DMS114 treated with DMSO at 0.1 percent for 48 hours (cell line): ENCODE measurements around the gene MT3.
"Not testable (repeated sequence)": the region's sequence is repeated elsewhere in the genome, so short reads cannot be mapped to it uniquely, and the experiment has no call there.

Experiments used
- DNase-seq: peaks from one replicate; lab custom pipeline; 2025; ENCODE audit not compliant: unreplicated experiment; lab: John Stamatoyannopoulos, UW

MT3 gene

DNA sequence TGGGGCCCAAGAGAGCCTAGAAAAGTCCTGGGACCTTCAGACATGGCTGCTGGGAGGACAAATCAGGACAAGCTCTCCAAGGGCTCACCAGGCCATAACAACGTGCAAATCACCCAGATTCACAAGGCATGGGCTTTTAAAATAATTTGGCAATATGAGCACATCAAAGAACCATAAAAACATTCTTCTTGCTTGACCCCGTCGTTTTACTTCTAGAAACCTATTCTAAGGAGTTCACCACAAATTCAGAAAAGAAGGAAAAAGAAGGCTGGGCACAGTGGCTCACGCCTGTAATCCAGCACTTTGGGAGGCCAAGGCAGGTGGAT is 12.1 kb upstream of the MT3 start:
- no peak for DNase-seq

- DNase-seq, result no peak
These were observed 8.8 kb upstream of the MT3 start for GRCh38 chr16:56580391-56581048.

DNA sequence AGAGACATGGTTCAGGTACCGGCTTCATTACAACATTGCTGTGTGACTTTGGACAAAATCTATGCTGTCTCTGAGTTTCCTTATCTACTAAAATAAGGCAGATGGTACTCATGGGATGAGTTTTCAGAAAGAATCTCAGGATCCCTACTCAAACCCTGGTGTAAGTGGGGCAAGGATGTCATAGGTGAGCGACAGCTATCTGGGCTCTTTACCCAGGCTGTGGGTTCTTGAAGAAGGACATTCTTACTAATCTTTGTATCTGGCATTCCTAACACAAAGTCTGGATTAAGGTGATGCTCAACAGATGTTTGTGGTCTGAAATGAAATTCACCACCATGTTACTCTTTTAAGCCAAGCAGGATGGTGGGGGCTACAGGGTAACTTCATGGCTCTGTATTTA is 6.4 kb upstream of the MT3 start:
- DNase-seq, result not testable (repeated sequence)

DNA sequence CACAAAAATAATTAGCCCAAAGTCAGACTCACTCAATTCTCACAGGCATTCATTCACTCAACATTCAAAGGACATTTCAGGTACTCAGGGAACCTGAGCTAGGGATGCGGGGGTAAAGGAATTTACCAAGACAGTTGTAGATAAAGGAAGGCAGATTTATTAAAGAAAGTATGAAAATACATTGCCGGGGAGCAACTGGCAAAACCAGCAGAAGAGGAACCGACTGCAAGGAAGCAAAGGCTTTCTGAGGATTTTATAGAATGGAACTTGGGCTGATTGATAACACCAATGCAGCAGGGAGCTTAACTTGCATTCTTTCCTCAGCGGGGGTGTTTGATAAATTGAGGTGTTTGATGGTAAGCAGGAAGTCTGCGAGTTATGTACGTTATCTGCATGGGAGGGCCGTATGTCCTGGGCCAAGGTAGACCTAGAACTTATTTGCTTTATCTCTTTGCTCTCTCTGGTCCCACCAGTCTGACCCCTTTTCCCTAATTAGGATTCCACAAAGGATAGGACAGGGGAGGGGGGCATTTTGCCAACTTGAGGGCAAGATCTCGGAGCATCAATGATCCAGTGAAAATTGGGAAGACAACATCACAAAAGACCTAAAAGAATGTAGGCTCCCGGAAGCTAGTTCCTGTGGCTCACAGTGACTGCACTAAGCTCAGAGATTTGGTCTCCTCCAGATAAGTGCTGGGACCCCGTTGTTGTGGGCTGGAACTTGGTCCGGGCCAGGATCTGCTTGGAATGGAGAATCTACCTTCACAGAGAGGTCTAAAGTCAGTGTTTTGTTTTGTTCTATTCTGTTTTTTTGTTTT is 5.8 kb upstream of the MT3 start:
- no peak for DNase-seq

DNA sequence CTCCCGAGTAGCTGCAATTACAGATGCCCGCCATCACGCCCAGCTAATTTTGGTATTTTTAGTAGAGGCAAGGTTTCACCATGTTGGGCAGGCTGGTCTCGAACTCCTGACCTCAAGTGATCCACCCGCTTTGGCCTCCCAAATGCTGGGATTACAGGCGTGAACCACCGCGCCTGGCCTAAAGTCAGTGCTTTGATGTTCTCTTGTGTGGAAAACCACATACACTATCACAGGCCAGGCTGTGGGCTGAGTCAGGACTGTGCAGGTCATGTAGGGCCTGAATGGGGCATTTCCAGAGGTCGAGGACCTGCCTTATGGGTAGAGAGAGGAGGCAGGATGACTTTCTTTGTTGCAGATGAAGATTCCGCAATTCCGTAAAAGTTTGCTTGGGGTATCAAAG is 5.1 kb upstream of the MT3 start:
- no peak for DNase-seq

- no peak for DNase-seq
These were observed 567 bp upstream of the MT3 start for GRCh38 chr16:56588781-56589140.

- no peak for DNase-seq
These were observed 2.2 kb downstream of the MT3 start for GRCh38 chr16:56591377-56592060.

DNA sequence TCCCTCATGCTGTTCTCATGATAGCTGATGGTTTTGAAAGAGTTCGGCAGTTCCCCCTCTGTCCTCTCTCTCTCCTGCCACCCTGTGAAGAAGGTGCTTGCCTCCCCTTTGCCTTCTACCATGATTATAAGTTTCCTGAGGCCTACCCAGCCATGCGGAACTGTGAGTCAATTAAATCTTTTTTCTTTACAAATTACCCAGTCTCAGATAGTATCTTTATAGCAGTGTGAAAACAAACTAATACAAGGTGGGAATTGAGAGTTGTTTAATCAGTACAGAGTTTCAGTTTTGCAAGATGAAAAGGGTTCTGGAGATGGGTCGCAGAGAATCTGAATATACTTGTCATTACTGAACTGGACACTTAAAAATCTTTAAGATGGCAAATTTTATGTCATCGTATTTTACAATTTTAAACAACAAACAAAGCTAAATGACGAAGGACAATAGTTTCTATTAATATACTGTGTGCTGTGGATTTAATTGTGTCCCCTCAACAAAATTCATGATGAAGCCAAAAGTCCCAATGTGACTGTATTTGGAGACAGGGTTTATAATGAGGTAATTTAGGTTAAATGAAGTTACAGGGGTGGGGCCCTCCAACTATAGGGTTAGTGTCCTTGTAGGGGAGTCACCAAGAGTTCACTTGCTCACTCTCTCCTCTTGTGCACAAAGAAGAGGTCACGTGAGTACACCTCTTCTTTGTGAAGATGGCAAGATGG is 4.4 kb downstream of the MT3 start:
- DNase-seq, result no peak

GRCh38 chr16:56594292-56594619 is 4.9 kb downstream of the MT3 start:
- no peak for DNase-seq

DNA sequence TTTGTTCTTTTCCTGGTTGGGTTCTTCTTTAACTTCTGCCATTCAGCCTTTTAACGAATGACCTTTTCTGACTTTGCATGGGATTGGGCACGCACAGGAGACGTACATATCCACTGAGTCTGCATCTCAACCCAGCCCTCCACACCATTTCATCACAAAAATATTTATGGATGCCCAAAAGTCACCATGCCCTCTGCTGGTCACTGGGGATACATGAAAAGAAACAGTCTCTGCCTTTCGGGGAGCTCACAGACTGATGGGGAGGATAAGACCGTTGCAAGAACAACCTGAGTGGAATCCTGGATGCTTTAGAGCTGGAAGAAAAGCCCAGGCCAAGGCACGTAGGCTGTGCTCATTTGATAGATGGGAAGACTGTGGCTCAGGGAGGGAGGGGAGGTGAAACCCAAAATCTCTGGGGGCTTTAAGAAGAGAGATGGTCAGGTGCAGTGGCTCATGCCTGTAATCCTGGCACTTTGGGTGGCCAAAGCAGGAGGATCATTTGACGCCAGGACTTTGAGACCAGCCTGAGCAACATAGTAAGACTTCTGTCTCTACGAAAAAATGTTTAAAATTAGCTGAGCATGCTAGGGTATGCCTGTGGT is 11.2 kb downstream of the MT3 start:
- DNase-seq, result peak; percentile 24

GRCh38 chr16:56601325-56601724 is 12.0 kb downstream of the MT3 start:
- DNase-seq, result no peak

DNA sequence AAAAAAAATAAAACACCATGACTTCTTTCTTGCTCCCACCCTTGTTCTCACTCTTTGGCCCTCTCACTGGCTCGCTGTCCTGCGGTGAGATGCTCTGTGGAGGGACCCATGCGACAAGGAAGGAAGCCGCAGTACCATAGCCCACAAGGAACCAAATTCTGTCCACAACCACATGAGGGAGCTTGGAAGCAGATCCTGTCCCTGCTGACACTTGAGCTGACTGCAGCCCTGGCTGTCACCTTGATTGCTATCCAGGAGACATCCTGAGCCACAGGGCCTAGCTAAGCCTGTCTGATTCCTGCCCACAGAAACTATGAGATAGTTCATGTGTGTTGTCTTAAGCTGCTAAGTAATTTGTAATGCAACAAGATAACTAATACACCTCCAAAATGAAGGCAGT is 14.3 kb downstream of the MT3 start:
- peak; percentile 58 for DNase-seq

GRCh38 chr16:56604966-56605365 is 15.6 kb downstream of the MT3 start:
- no peak for DNase-seq

- no peak for DNase-seq
These were observed 16.1 kb downstream of the MT3 start for GRCh38 chr16:56605475-56605874.

DNA sequence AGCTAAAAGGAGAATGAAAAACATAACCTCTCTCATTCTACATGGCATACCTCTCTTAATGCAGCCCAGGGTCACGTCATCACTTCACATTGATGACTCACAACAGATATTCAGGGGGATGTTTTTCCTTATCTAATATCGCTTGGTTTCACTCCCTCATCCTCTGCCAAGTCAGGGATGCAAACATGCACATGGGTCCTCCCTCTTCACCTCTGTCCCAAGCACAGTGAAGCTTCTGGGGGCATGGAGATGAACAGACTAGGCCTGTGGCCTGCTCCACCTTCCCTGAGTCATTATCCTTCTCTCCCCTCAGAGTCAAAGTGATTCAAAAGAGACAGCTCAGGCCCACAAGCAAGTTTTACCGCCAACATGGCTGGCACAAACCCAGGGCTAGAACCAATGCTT is 16.7 kb downstream of the MT3 start:
- no peak for DNase-seq

DNA sequence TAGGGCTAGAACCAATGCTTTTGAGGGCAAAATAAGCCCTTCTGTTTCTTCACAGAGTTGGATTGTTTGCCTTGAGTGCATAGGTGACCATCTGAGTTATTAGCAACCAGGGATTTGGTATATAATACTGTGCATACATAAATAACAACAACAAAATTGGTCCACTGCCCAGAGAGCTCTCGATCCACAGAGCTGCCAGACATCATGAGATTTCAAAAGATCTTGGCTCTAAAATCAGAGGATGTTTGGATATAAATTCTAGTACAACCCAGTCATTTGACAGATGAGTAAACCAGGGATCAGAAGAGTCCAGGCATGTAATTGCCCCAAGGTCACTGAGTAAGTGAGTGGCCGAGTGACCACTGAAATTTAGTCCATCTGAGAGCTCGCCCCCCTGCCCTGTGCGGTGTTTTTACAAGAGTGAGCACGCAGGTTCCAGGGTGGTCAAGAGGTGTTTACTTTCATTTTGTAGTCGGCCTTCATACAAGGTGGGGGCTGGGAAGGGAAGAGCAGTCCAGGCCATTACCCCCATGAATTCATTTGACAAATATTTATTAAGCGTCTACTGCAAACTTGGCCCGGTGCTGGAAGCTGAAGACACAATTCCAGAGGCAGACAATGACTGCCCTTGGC is 17.3 kb downstream of the MT3 start:
- DNase-seq, result no peak

DNA sequence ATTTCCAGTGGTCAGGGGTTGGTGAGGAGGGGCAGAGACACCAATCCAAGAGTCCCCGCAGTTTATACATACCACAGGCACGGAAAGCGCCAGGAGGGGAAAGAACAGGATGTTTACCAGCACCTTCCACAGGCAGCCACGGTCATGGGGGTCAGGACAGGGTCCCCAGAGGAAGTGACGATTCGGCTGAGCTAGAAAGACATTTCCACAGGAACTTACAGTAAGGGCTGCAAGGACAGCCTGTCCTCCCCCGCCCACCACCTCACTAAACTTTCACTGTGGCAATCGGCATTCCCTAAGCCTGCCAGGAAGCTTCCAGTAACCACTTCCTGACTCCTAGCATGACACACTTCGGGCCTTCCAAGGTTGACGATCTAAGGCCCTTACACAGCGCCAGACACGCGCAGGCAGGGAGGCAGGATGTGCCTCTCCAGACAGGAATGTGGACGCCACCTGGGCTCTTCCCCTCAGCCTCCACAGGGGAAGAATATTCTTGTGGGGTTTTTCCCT is 17.8 kb downstream of the MT3 start:
- no peak for DNase-seq

- no peak for DNase-seq
These were observed 18.3 kb downstream of the MT3 start for GRCh38 chr16:56607675-56608042.

DNA sequence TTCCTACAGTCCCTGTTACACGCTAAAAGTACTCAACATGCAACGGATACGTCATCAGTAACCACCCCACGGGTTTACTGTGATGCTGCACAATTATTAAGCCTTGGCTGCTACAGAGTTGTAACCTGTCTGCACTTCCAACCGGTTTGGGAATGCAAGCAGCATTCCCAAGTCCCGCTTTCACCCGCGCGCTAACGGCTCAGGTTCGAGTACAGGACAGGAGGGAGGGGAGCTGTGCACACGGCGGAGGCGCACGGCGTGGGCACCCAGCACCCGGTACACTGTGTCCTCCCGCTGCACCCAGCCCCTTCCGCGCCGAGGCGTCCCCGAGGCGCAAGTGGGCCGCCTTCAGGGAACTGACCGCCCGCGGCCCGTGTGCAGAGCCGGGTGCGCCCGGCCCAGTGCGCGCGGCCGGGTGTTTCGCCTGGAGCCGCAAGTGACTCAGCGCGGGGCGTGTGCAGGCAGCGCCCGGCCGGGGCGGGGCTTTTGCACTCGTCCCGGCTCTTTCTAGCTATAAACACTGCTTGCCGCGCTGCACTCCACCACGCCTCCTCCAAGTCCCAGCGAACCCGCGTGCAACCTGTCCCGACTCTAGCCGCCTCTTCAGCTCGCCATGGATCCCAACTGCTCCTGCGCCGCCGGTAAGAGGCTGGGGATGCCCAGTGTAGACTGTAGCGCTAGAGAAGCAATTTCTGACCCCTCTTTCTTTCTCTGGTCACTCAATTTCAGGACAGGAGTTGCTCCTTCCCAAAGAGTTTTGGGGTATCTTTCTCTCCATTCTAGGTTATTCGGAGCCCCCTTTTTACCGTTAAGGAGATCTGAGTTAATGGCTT is 18.9 kb downstream of the MT3 start, which contains the start of gene MT2A:
MT2A (plus strand) TSS at position 542 of the 833 bp plus-strand sequence; CDS start at position 614, 72 bp downstream.
- peak; percentile 95 for DNase-seq
